Panc1 (cell line): ENCODE data around the gene NEK7.

ENCODE experiments used
- CTCF ChIP-seq: fragments of 450-650 bp; IDR thresholded peaks from 2 replicates; pipeline ENCODE4 v1.5.1; 2017; ENCODE audit warnings: mild to moderate bottlenecking
- REST ChIP-seq, 2 experiments: IDR thresholded peaks; 2 replicates each; pipeline ENCODE4 v1.6.1; 2011 to 2012; ENCODE audit warnings: low read depth in 2 of 2, control low read depth in 1 of 2, low read length in 1 of 2, mild to moderate bottlenecking in 1 of 2, moderate library complexity in 1 of 2; ENCODE audit not compliant: insufficient read depth in 1 of 2
- TCF7L2 ChIP-seq: IDR thresholded peaks from 2 replicates; pipeline ENCODE4 v1.6.1; 2011; ENCODE audit warnings: mild to moderate bottlenecking, low read depth, low read length, inconsistent platforms

GRCh38 chr1:198231779-198232178, 75.0 kb downstream of the NEK7 start:
- TF ChIP-seq CTCF, result no peak
- no peak for TF ChIP-seq REST (IDR thresholded peaks at IDR 0.05; ENCODE audit: insufficient read depth in 1 of 2, low read depth in 2 of 2, low read length in 1 of 2)
- TF ChIP-seq TCF7L2, result no peak
